Epidermal melanocyte (primary cell): ENCODE results near the gene SYT2.
"Not testable (repeated sequence)": the region's sequence is repeated elsewhere in the genome, so short reads cannot be mapped to it uniquely, and the experiment has no call there.

Source experiments
- DNase-seq: peaks from one replicate; pipeline ENCODE4 v3.0.0; 2011; ENCODE audit warnings: low spot score; ENCODE audit not compliant: insufficient read length

Gene SYT2

GRCh38 chr1:202624088-202624780 is 86.0 kb downstream of the SYT2 start:
- no peak for DNase-seq

- DNase-seq = not testable (repeated sequence)
These were observed 86.8 kb downstream of the SYT2 start for GRCh38 chr1:202623476-202623875.

GRCh38 chr1:202623075-202623474 is 87.2 kb downstream of the SYT2 start:
- DNase-seq = no peak

- no peak for DNase-seq
These were observed 87.9 kb downstream of the SYT2 start for GRCh38 chr1:202622388-202622787.

GRCh38 chr1:202621446-202621845 is 88.8 kb downstream of the SYT2 start:
- DNase-seq = no peak

GRCh38 chr1:202620036-202620435 is 90.2 kb downstream of the SYT2 start:
- DNase-seq = not testable (repeated sequence)

- DNase-seq = no peak
These were observed 90.7 kb downstream of the SYT2 start for GRCh38 chr1:202619505-202619904.

- not testable (repeated sequence) for DNase-seq
These were observed 91.2 kb downstream of the SYT2 start for GRCh38 chr1:202619012-202619411.

- DNase-seq = no peak
These were observed 93.8 kb downstream of the SYT2 start for GRCh38 chr1:202616355-202616915.

GRCh38 chr1:202615501-202616354 is 94.5 kb downstream of the SYT2 start:
- DNase-seq = no peak

- not testable (repeated sequence) for DNase-seq
These were observed 95.1 kb downstream of the SYT2 start for GRCh38 chr1:202615208-202615500.

- not testable (repeated sequence) for DNase-seq
These were observed 95.7 kb downstream of the SYT2 start for GRCh38 chr1:202614363-202615207.

- DNase-seq = no peak
These were observed 96.7 kb downstream of the SYT2 start for GRCh38 chr1:202613571-202613970.

- DNase-seq = not testable (repeated sequence)
These were observed 98.2 kb downstream of the SYT2 start for GRCh38 chr1:202612036-202612435.

- no peak for DNase-seq
These were observed 104.7 kb downstream of the SYT2 start for GRCh38 chr1:202605515-202605914.

- no peak for DNase-seq
These were observed 106.8 kb downstream of the SYT2 start for GRCh38 chr1:202603435-202603834.

GRCh38 chr1:202600432-202601041 is 109.7 kb downstream of the SYT2 start:
- no peak for DNase-seq

GRCh38 chr1:202599669-202600431 is 110.4 kb downstream of the SYT2 start:
- DNase-seq = peak; percentile 70

- DNase-seq = no peak
These were observed 113.0 kb downstream of the SYT2 start for GRCh38 chr1:202597090-202597761.

- DNase-seq = no peak
These were observed 113.6 kb downstream of the SYT2 start for GRCh38 chr1:202596638-202597037.
